WTC11 (cell line): ENCODE results near the gene INS.

Experiments used
- CTCF ChIP-seq: fragments of 200-600 bp; IDR thresholded peaks from 2 replicates; pipeline ENCODE4 v1.8.0; 2022; ENCODE audit warnings: antibody characterized with exemption
- ESRRA ChIP-seq: sonication (generic); formaldehyde crosslinking; IDR thresholded peaks from 2 replicates; pipeline ENCODE4 v1.8.1; 2022; ENCODE audit warnings: mild to moderate bottlenecking, missing genetic modification reagents, borderline replicate concordance
- HMGA2 ChIP-seq: fragments of 250-450 bp; sonication (Bioruptor Pico); IDR thresholded peaks from 2 replicates; pipeline ENCODE4 v1.4.0; 2021; ENCODE audit warnings: mild to moderate bottlenecking, moderate library complexity
- JUN ChIP-seq: sonication (generic); formaldehyde crosslinking; IDR thresholded peaks from 2 replicates; pipeline ENCODE4 v1.8.0; 2023; ENCODE audit warnings: mild to moderate bottlenecking, missing genetic modification reagents
- TEAD4 ChIP-seq: sonication (generic); formaldehyde crosslinking; IDR thresholded peaks from 2 replicates; pipeline ENCODE4 v1.8.0; 2022; ENCODE audit warnings: mild to moderate bottlenecking, missing genetic modification reagents
- USF1 ChIP-seq: sonication (generic); formaldehyde crosslinking; IDR thresholded peaks from 2 replicates; pipeline ENCODE4 v1.8.0; 2022; ENCODE audit warnings: mild to moderate bottlenecking, missing genetic modification reagents
- ZBTB21 ChIP-seq: sonication (generic); formaldehyde crosslinking; IDR thresholded peaks from 2 replicates; pipeline ENCODE4 v1.8.1; 2023; ENCODE audit warnings: mild to moderate bottlenecking, missing genetic modification reagents, borderline replicate concordance
- ZNF423 ChIP-seq: fragments of 250-450 bp; sonication (Bioruptor Pico); IDR thresholded peaks from 2 replicates; pipeline ENCODE4 v2.1.2; 2022; ENCODE audit warnings: mild to moderate bottlenecking, moderate library complexity

GRCh38 chr11:2171591-2172003, 10.6 kb upstream of the INS start, which contains the start of gene TH:
- TF ChIP-seq CTCF, result no peak
- TF ChIP-seq TEAD4 (CRISPR knock-in tag), result no peak
- TF ChIP-seq USF1 (CRISPR knock-in tag), result no peak
- no peak for TF ChIP-seq JUN (CRISPR knock-in tag)
- no peak for TF ChIP-seq ZBTB21 (CRISPR knock-in tag)
- TF ChIP-seq ESRRA, result no peak
- TF ChIP-seq ZNF423 (CRISPR knock-in tag), result no peak
- no peak for TF ChIP-seq HMGA2
